ENCODE data around the gene ARHGEF40. TPM values are rescaled to one million over a fixed set of nuclear protein-coding genes. Genes with fewer than 3 reads are reported as not detected.
A peak's percentile ranks its signal among the peaks of the same experiment; 100 is the strongest.

The ARHGEF40 gene
- total and polyA plus RNA-seq, 12 donors: 14.2 to 25.2 (median 17.8) TPM

- intact Hi-C loops (cut with DNase I): loop anchor here (1.0 to 5.0 kb wide), 7 partner anchors 14 to 80 kb away; no protein-coding TSS in a partner anchor
- Histone ChIP-seq H3K27ac (peak overlapping the region in 3 of 10 donors; percentile 11 to 53 (median 28)), H3K4me3 (no peak overlapping the region), H3K36me3 (peaks cover 0 to 57% (median 31%) of the 10 kb centered on the region in 9 donors), H3K9me3 (no peaks in the 10 kb centered on the region), H3K27me3 (no peaks in the 10 kb centered on the region), H3K4me1 (peaks cover 0 to 39% (median 17%) of the 10 kb centered on the region in 9 donors)
- peak; percentile 77 to 91 (median 86) for ATAC-seq
- DNase-seq: peak; percentile 80 to 90
- WGBS, 2 donors: 43 to 49% methylated on average over 56 to 59 of the region's 59 CpGs
- TF ChIP-seq, protein P1, sequence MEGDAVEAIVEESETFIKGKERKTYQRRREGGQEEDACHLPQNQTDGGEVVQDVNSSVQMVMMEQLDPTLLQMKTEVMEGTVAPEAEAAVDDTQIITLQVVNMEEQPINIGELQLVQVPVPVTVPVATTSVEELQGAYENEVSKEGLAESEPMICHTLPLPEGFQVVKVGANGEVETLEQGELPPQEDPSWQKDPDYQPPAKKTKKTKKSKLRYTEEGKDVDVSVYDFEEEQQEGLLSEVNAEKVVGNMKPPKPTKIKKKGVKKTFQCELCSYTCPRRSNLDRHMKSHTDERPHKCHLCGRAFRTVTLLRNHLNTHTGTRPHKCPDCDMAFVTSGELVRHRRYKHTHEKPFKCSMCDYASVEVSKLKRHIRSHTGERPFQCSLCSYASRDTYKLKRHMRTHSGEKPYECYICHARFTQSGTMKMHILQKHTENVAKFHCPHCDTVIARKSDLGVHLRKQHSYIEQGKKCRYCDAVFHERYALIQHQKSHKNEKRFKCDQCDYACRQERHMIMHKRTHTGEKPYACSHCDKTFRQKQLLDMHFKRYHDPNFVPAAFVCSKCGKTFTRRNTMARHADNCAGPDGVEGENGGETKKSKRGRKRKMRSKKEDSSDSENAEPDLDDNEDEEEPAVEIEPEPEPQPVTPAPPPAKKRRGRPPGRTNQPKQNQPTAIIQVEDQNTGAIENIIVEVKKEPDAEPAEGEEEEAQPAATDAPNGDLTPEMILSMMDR (IDR thresholded peaks at IDR 0.05): peak; percentile 99 to 100 (median 100)
Observed at GRCh38 chr14:21092273-21093011, 22.3 kb downstream of the ARHGEF40 start.

GRCh38 chr14:21093018-21093417, 22.9 kb downstream of the ARHGEF40 start:
- intact Hi-C loops (cut with DNase I): loop anchor here (2.0 to 5.0 kb wide), 4 partner anchors 24 to 81 kb away; no protein-coding TSS in a partner anchor
- 75 to 76% methylated on average over 36 of the region's 36 CpGs for WGBS, 2 donors
- no peak overlapping the region for H3K27ac ChIP-seq

DNA sequence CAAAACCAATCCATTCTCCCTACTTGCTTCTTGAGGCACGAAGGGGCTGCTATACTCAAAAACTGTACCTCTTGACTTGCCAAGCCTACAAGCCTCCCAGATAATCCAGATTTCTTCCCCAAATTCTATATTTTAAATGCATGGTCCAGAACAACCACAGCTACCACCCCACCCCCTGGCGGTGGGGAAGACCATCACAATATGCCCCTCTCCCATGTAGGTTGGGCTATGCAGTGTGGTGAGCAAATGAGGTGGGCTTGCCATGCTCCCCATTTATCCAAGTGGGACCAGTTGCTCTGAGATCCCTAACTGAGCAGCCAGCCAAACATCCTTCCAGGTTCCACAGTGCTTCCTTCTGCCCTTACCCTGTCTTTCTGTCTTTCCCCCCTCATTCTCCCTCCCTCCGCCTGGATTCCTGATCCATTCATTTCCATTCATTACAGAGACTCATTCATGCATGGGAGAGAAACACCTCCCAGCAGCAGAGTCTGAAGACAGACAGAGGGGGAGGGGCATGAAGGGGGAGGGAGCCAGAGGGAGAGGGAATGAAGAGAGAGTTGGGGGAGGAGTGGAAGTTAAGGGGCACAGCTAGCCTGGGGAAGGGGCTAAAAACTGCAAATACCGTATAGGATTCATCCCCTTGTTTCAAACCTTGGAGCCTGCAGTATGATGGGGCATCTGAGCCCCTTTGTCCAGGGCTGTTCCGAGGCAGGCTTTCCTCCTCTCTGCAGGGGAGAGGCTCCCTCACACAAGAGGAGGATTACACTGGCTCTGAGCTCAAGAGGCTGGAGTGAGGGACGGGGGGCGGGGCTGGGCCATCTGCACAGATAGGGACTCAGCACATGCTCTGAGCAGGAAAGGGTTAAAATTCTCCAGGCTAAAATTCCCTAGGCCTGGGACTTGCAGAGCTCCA, 23.9 kb downstream of the ARHGEF40 start:
- peaks cover 0 to 42% (median 31%) of the 10 kb centered on the region in 9 donors for H3K36me3 ChIP-seq
- 52 to 56% methylated on average over 7 of the region's 7 CpGs for WGBS, 2 donors
- ATAC-seq (no peak), DNase-seq (no peak)
- H3K4me1 ChIP-seq: peaks cover 0 to 49% (median 21%) of the 10 kb centered on the region in 9 donors
- TF ChIP-seq, protein P1 (IDR thresholded peaks at IDR 0.05): no peak
- no peak overlapping the region for H3K4me3 ChIP-seq
- intact Hi-C loops (cut with DNase I): loop anchor here (2.0 to 5.0 kb wide), 4 partner anchors 25 to 82 kb away; no protein-coding TSS in a partner anchor
- no peaks in the 10 kb centered on the region for H3K9me3 ChIP-seq
- no peak overlapping the region for H3K27ac ChIP-seq
- no peaks in the 10 kb centered on the region for H3K27me3 ChIP-seq

More at GRCh38 chr14:21093018-21093417, 22.9 kb downstream of the ARHGEF40 start:
- peaks cover 0 to 52% (median 31%) of the 10 kb centered on the region in 9 donors for H3K36me3 ChIP-seq
- no peaks in the 10 kb centered on the region for H3K9me3 ChIP-seq
- H3K4me3 ChIP-seq: no peak overlapping the region
- peak in 1 of 2 donors; percentile 4 for DNase-seq
- TF ChIP-seq, protein P1 (IDR thresholded peaks at IDR 0.05): no peak
- peak in 1 of 8 donors; percentile 3 for ATAC-seq
- H3K4me1 ChIP-seq: peaks cover 0 to 44% (median 21%) of the 10 kb centered on the region in 9 donors
- H3K27me3 ChIP-seq: no peaks in the 10 kb centered on the region
